ENCODE measurements around the gene TAF12.
"Not testable (repeated sequence)": the region's sequence is repeated elsewhere in the genome, so short reads cannot be mapped to it uniquely, and the experiment has no call there.

Gene TAF12, protein sequence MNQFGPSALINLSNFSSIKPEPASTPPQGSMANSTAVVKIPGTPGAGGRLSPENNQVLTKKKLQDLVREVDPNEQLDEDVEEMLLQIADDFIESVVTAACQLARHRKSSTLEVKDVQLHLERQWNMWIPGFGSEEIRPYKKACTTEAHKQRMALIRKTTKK

DNA sequence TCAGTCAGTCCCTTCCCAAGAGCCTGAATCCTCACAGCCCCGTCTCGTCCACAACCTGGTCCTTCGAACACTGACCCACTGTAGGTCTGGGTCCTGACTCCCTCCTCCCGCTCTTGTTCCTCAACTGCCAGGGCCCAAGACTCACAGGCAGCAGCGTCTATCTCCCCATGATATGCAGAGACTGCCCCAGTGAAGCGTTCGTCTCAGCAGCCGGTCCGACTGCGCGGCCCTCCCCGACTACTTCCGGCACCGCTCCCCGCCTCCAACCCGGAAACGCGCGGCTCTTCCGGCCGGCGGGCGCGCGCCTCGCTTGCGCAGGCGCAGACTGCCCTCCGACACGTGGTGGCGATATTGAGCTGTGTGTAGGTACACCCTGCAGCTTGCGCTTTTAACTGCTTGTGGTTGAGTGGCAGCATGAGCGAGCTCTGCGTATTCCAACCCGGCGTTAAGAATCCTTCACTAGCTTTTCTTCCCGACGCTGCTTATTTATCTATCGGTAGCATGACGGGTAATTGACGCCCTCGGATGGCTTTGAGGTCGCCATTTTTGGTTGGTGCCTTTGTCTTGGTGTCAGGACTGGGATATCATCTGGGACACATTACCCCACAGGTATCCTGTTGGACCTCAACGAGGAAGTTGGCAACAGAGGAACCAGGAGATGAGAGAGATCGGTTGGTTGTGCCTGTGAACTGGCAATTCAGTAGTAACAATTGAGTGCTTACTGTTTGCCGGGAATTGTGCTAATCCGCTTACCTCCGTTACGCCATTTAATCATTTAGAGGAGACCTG, at the start of gene TAF12:
TSS of gene TAF12 (minus strand) at position 221 of the 789 bp plus-strand sequence. CDS start 20,986 bp downstream, outside the sequence.
- peak; percentile 79 for DNase-seq

DNA sequence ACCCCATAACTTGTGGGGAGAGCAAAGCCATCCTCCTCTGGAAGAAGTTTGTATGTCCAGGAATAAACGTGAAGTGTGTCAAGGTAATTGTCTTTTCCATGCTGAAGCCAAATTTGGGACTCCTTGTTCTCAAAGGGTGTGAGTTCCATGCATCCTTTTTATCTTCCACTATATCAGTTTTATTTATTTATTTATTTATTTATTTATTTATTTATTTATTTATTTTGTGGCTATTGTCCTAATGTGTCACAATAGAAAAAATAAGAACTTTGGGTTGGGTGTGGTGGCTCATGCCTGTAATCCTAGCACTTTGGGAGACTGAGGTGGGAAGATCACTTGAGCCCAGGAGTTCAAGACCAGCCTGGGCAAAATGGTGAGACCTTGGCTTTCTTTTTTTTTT, 48.8 kb upstream of the TAF12 start:
- not testable (repeated sequence) for DNase-seq

GRCh38 chr1:28684937-28685336, 42.1 kb upstream of the TAF12 start:
- DNase-seq, result no peak

- no peak for DNase-seq
These were observed 40.0 kb upstream of the TAF12 start for GRCh38 chr1:28682840-28683239.

GRCh38 chr1:28680151-28680550, 37.3 kb upstream of the TAF12 start:
- no peak for DNase-seq

- DNase-seq, result no peak
These were observed 33.0 kb upstream of the TAF12 start for GRCh38 chr1:28675924-28676257.

DNA sequence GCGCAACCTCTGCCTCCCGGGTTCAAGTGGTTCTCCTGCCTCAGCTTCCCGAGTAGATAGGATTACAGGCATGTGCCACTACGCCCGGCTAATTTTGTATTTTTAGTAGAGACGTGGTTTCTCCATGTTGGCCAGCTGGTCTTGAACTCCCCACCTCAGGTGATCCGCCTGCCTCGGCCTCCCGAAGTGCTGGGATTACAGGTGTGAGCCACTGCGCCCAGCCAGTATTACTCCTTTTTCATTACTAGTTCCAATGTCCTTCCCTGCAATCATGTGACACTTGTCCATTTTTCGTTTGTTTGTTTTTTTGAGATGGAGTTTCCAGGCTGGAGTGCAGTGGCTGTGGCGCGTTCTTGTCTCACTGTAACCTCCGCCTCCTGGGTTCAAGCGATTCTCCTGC, 30.1 kb upstream of the TAF12 start:
- DNase-seq, result not testable (repeated sequence)

DNA sequence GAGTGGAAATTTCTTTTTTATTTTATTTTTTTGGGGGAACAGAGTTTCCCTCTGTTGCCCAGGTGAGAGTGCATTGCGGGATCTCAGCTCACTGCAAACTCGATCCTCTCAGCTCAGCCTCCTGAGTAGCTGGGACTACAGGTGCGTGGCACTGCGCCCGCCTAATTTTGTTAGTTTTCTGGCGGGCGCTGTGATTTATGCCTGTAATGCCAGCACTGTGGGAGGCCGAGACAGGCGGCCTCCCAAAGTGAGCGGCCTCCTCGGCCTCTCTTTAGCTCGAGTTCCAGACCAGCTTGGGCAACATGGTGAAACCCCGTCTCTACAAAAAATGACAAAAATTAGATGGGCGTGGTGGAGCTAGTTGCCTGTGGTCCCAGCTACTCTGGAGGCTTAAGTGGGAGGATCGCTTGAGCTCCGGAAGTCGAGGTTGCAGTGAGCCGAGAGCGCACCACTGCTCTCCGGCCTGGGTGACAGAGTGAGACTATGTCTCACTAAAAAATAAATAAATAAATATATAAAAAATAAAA, 28.4 kb upstream of the TAF12 start:
- no peak for DNase-seq

GRCh38 chr1:28668956-28669723, 26.3 kb upstream of the TAF12 start:
- peak; percentile 52 for DNase-seq

- peak; percentile 64 for DNase-seq
These were observed 25.5 kb upstream of the TAF12 start, which contains the start of gene GMEB1 for GRCh38 chr1:28668191-28668955. Gene GMEB1 (plus strand): TSS chr1:28668784. CDS start chr1:28683613, 14,829 bp downstream.

DNA sequence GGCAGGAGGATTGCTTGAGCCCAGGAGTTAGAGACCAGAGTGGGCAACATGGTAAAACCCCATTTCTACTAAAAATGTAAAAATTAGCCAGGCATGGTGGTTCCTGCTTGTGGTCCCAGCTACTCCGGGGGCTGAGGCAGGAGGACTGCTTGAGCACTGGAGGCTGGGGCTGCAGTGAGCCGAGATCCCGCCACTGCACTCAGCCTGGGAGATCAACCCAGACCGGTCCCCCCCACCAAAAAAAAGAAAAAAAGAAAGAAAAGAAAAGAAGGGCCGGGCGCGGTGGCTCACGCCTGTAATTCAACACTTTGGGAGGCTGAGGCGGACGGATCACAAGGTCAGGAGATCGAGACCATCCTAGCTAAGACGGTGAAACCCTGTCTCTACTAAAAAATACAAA, 23.9 kb upstream of the TAF12 start:
- DNase-seq, result no peak

DNA sequence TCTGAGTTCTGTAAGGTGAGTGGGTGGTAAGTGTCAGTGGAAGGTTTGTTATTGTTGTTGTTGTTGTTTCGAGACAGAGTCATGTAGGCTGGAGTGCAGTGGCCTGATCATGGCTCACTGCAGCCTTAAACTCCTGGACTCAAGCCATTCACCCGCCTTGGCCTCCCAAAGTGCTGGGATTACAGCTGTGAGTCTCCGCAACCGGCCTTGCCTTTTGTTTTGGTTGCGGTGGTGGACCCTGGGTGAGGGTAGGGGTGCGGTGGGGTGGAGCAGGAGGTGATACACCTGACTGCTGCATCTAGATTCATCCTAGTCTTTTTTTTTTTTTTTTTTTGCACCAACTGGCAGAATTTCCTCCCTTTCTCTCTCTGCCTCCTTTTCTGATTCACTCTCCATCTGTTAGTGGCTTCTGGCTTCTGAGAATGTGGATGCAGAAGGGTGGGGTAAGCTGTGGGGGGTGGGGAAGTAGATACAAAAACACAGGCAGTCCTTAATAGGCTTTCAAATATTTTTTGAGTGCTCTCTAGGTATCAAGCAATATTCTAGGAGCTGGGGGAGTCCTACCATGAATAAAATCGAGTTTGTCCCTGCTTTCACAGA, 21.1 kb upstream of the TAF12 start:
- DNase-seq, result no peak

DNA sequence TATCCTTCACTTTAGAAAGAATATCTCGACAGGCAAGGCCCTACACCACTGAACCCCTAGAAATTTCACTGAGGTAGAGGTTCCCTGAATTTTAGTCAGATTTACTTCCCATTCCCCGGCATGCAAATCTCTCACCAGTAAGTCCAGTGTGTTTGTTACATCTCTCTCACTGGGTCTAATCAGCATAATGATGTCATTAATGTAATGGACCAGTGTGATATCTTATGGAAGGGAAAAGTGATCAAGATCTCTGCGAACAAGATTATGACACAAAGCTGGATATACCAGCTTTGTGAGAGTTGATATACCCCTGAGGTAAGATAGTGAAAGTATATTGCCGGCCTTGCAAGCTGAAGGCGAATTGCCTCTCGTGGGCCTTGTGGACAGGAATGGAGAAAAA, 13.5 kb upstream of the TAF12 start:
- DNase-seq, result no peak

DNA sequence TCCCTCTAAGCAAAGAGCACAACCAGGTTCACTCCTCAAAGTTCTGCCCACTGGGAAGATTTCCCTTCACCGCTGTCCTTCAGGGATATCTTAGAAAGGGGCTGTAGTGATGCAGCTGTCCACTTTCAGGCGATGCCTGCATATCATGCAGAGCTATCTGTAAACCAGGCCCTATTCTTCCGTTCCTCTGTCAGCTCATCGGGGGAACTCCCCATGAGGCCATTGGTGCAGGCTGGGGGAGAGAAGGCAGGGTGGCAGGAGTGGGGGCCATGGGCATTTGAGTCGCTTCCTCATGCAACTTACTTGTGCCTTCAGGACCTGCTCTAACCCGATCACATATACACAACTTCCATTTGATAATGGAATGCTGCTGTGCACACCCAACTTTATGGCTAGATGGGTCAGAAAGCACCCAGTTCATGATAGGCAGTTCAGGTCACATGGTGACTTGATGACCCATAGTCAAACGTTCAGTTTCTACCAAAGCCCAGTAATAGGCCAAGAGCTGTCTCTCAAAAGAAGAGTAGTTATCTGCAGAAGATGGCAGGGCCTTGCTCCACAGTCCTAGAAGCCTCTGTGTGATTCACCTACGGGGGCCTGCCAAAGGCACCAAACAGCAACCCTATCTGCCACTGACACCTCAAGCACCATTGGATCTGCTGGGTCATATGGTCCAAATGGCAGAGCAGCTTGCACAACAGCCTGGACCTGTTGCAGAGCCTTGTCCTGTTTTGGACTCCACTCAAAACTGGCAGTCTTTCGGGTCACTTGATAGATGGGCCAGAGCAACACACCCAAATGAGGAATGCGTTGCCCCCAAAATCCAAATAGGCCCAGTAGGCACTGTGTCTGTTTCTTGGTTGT, 12.8 kb upstream of the TAF12 start:
- DNase-seq, result not testable (repeated sequence)

DNA sequence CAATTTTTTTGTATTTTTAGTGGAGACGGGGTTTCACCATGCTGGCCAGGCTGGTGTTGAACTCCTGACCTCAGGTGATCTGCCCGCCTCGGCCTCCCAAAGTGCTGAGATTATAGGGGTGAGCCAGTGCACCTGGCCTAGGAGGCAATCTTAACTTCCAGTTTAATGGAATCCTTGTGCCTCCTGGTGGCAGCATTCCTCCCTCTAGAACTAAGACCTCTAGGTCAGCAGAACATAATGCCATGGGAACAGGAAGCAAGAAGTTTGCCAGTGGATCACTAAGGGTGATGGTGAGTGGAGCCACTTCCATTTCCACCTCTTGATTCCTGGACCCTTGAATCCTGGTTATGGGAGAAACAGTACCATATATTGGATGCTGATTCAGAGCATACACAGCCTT, 11.0 kb upstream of the TAF12 start:
- not testable (repeated sequence) for DNase-seq

DNA sequence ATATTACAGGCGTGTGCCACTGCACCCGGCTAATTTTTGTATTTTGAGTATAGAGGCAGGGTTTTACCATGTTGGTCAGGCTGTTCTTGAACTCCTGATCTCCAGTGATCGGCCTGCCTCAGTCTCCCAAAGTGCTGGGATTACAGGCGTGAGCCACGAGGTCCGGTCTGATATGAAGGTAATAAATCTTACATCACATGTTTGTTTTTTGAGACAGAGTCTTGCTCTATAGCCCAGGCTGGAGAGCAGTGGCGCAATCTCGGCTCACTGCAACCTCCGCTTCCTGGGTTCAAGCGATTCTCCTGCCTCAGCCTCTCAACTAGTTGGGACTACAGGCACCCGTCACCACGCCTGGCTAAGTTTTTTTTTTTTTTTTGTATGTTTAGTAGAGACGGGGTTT, 10.2 kb upstream of the TAF12 start:
- DNase-seq, result not testable (repeated sequence)

DNA sequence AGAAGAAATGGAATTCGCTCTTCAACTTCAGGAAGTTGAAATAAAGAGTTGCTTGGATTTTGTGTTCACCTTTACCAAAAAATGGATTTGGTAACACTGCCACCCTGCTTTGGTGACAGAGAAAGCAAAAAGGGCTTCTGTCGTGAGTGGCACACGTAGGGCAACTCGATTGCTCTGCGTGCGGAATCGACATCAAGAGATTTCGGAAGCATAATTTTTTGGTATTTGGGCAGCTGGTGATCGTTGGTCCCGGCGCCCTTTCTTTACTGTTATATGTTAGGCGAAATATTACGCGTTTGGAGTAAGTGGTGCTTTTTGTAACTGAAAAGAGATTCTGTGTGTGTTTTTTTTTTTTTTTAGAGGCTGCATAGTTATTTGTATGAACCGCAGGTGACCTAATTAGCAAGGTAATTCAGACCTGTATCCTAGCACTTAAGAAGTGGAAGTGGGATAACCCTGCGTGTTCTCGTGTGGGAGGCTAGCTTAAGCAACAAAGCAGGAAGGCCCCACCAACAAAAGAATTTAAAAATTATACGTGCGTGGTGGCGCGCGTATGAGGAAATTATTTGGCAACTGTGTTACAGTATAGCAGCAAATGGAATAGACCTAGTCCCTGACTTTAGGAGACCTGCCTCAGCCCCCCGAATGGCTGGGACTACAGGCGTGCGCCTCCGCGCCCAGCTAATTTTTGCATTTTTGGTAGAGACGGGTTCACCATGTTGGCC, 5.8 kb upstream of the TAF12 start, which contains the start of gene RNU11:
TSS of gene RNU11 (plus strand) at position 127 of the 725 bp plus-strand sequence.
- DNase-seq, result peak; percentile 87

GRCh38 chr1:28648008-28648473, 5.2 kb upstream of the TAF12 start:
- DNase-seq, result peak; percentile 87

GRCh38 chr1:28646040-28646439, 3.2 kb upstream of the TAF12 start:
- DNase-seq, result no peak

DNA sequence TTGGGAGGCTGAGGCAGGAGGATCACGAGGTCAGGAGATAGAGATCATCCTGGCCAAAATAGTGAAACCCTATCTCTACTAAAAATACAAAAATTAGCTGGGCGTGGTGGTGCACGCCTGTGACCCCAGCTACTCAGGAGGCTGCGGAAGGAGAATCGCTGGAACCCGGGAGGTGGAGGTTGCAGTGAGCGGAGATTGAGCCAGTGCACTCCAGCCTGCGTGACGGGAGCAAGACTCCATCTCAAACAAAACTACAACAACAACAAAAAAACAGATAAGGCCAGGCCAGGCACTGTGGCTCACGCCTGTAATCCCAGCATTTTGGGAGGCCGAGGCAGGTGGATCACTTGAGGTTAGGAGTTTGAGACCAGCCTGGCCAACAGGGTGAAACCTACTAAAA, 2.5 kb upstream of the TAF12 start:
- not testable (repeated sequence) for DNase-seq
